Measurements from ENCODE around the gene MRPS35.

The MRPS35 gene

GRCh38 chr12:27794818-27795584 is 84.4 kb downstream of the MRPS35 start:
- peak overlapping the region; percentile 4 for H3K27ac Mint-ChIP-seq
- DNase-seq: no peak
- CTCF ChIA-PET: interaction anchor here (0.7 to 4.8 kb wide), 3 partner anchors 16 to 62 kb away, joined by 4 to 31 read pairs (median 7); no protein-coding TSS in a partner anchor
- H3K4me3 Mint-ChIP-seq: no peak overlapping the region
- H3K36me3 Mint-ChIP-seq: peaks cover 54% of the 10 kb centered on the region
- no peaks in the 10 kb centered on the region for H3K27me3 Mint-ChIP-seq
- H3K9me3 Mint-ChIP-seq: no peaks in the 10 kb centered on the region
- H3K4me1 Mint-ChIP-seq: peaks cover 22% of the 10 kb centered on the region

- CTCF ChIA-PET: interaction anchor here (0.7 to 4.8 kb wide), 3 partner anchors 15 to 145 kb away, joined by 4 to 31 read pairs (median 4); no protein-coding TSS in a partner anchor
- no peak for DNase-seq
- Mint-ChIP-seq H3K4me3 (no peak overlapping the region), H3K4me1 (peaks cover 33% of the 10 kb centered on the region), H3K9me3 (no peaks in the 10 kb centered on the region), H3K36me3 (peaks cover 59% of the 10 kb centered on the region), H3K27me3 (no peaks in the 10 kb centered on the region), H3K27ac (no peak overlapping the region)
Observed at GRCh38 chr12:27796128-27796527, 85.5 kb downstream of the MRPS35 start.

- CTCF ChIA-PET: interaction anchor here (1.2 to 1.8 kb wide), 2 partner anchors 10 to 143 kb away, joined by 4 read pairs; no protein-coding TSS in a partner anchor
- H3K9me3 Mint-ChIP-seq: no peaks in the 10 kb centered on the region
- no peak overlapping the region for H3K27ac Mint-ChIP-seq
- no peaks in the 10 kb centered on the region for H3K27me3 Mint-ChIP-seq
- no peak overlapping the region for H3K4me3 Mint-ChIP-seq
- peaks cover 46% of the 10 kb centered on the region for H3K4me1 Mint-ChIP-seq
- H3K36me3 Mint-ChIP-seq: peaks cover 49% of the 10 kb centered on the region
- no peak for DNase-seq
Observed at GRCh38 chr12:27797301-27798025, 86.8 kb downstream of the MRPS35 start.

- Mint-ChIP-seq H3K4me1 (peaks cover 35% of the 10 kb centered on the region), H3K27ac (peak overlapping the region; percentile 66), H3K9me3 (no peaks in the 10 kb centered on the region), H3K36me3 (peaks cover 34% of the 10 kb centered on the region), H3K27me3 (peaks cover 6% of the 10 kb centered on the region), H3K4me3 (no peak overlapping the region)
- CTCF ChIA-PET: no interaction called here
- DNase-seq: no peak
Observed at GRCh38 chr12:27800819-27801218, 90.2 kb downstream of the MRPS35 start.

- Mint-ChIP-seq H3K9me3 (no peaks in the 10 kb centered on the region), H3K4me1 (peaks cover 38% of the 10 kb centered on the region), H3K27ac (no peak overlapping the region), H3K36me3 (peaks cover 29% of the 10 kb centered on the region), H3K27me3 (peaks cover 9% of the 10 kb centered on the region), H3K4me3 (no peak overlapping the region)
- CTCF ChIA-PET: interaction anchor here (1.6 kb wide), 1 partner anchor 20 kb away, joined by 12 read pairs; no protein-coding TSS in a partner anchor
- DNase-seq: no peak
Observed at GRCh38 chr12:27801630-27802029, 91.0 kb downstream of the MRPS35 start.

- H3K36me3 Mint-ChIP-seq: peaks cover 20% of the 10 kb centered on the region
- peaks cover 13% of the 10 kb centered on the region for H3K27me3 Mint-ChIP-seq
- peaks cover 47% of the 10 kb centered on the region for H3K4me1 Mint-ChIP-seq
- no peak overlapping the region for H3K4me3 Mint-ChIP-seq
- H3K9me3 Mint-ChIP-seq: no peaks in the 10 kb centered on the region
- DNase-seq: no peak
- CTCF ChIA-PET: interaction anchor here (1.6 kb wide), 1 partner anchor 19 kb away, joined by 12 read pairs; no protein-coding TSS in a partner anchor
- H3K27ac Mint-ChIP-seq: no peak overlapping the region
Observed at GRCh38 chr12:27802511-27802910, 91.9 kb downstream of the MRPS35 start.

- Mint-ChIP-seq H3K4me3 (no peak overlapping the region), H3K27me3 (peaks cover 15% of the 10 kb centered on the region), H3K27ac (no peak overlapping the region), H3K9me3 (no peaks in the 10 kb centered on the region), H3K4me1 (peaks cover 50% of the 10 kb centered on the region), H3K36me3 (peaks cover 16% of the 10 kb centered on the region)
- DNase-seq: no peak
- CTCF ChIA-PET: interaction anchor here (1.6 kb wide), 1 partner anchor 19 kb away, joined by 12 read pairs; no protein-coding TSS in a partner anchor
Observed at GRCh38 chr12:27802936-27803335, 92.3 kb downstream of the MRPS35 start.

- H3K4me1 Mint-ChIP-seq: peaks cover 48% of the 10 kb centered on the region
- H3K27ac Mint-ChIP-seq: no peak overlapping the region
- no peak overlapping the region for H3K4me3 Mint-ChIP-seq
- CTCF ChIA-PET: interaction anchor here (2.8 kb wide), 1 partner anchor 16 kb away, joined by 16 read pairs; no protein-coding TSS in a partner anchor
- no peaks in the 10 kb centered on the region for H3K9me3 Mint-ChIP-seq
- H3K27me3 Mint-ChIP-seq: peaks cover 21% of the 10 kb centered on the region
- DNase-seq: no peak
- H3K36me3 Mint-ChIP-seq: peaks cover 5% of the 10 kb centered on the region
Observed at GRCh38 chr12:27805238-27805637, 94.6 kb downstream of the MRPS35 start.
